ENCODE results near the gene THPO. TPM values are rescaled to one million over a fixed set of nuclear protein-coding genes. Genes with fewer than 3 reads are reported as not detected.

Gene THPO
- total RNA-seq, 1 donor from 2014 or later: not detected

DNA sequence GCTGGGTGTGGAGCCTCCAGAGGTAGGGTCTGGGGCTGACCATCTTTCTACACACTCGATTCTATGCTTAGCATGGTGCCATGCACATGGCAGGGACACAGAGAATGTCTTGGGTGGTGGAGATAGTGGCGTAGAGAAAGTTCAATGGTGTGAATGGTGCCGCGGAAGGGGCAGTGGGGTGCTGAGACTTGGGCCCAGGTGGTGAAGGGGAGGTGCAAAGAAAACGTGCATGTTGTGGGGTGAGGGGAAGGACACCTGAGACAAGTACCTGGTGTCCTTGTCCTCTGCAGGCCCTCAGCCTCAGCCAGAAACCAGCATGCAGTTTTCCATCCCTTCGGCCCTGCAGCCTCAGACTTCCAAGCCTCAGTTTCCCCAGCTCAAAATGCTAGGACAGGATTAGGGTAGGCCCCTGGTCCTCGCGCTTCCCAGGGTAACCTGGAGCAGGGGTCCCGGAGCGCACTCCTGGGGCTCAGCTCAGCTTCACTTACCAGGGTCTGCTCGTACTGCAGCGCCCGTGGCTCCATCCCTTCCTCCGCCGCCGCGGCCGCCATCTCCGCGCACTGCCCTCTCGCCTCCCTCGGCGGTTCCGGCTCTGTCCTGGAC, 17.0 kb downstream of the THPO start:
- Mint-ChIP-seq H3K27ac (peak overlapping the region; percentile 19), H3K4me1 (peaks cover 25% of the 10 kb centered on the region), H3K4me3 (peak overlapping the region; percentile 72), H3K9me3 (no peaks in the 10 kb centered on the region), H3K27me3 (no peaks in the 10 kb centered on the region), H3K36me3 (ENCODE audit: low read depth) (peaks cover 16% of the 10 kb centered on the region)
- intact Hi-C loops (cut with micrococcal nuclease): loop anchor here (5.0 kb wide), 4 partner anchors 351 to 724 kb away; partner anchors contain the start of genes KLHL24 and MAGEF1
- TF ChIP-seq, protein P1, sequence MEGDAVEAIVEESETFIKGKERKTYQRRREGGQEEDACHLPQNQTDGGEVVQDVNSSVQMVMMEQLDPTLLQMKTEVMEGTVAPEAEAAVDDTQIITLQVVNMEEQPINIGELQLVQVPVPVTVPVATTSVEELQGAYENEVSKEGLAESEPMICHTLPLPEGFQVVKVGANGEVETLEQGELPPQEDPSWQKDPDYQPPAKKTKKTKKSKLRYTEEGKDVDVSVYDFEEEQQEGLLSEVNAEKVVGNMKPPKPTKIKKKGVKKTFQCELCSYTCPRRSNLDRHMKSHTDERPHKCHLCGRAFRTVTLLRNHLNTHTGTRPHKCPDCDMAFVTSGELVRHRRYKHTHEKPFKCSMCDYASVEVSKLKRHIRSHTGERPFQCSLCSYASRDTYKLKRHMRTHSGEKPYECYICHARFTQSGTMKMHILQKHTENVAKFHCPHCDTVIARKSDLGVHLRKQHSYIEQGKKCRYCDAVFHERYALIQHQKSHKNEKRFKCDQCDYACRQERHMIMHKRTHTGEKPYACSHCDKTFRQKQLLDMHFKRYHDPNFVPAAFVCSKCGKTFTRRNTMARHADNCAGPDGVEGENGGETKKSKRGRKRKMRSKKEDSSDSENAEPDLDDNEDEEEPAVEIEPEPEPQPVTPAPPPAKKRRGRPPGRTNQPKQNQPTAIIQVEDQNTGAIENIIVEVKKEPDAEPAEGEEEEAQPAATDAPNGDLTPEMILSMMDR (IDR thresholded peaks at IDR 0.05): no peak
- DNase-seq (no peak), ATAC-seq (ENCODE audit: low read depth) (no peak)
- POLR2A ChIA-PET: interaction anchor here (0.7 to 0.8 kb wide), 2 partner anchors 23 to 46 kb away, joined by 3 read pairs; no protein-coding TSS in a partner anchor
- CTCF ChIA-PET: interaction anchor here (1.1 to 1.4 kb wide), 3 partner anchors 10 to 153 kb away, joined by 3 to 4 read pairs (median 3); partner anchors contain the start of gene EEF1AKMT4

DNA sequence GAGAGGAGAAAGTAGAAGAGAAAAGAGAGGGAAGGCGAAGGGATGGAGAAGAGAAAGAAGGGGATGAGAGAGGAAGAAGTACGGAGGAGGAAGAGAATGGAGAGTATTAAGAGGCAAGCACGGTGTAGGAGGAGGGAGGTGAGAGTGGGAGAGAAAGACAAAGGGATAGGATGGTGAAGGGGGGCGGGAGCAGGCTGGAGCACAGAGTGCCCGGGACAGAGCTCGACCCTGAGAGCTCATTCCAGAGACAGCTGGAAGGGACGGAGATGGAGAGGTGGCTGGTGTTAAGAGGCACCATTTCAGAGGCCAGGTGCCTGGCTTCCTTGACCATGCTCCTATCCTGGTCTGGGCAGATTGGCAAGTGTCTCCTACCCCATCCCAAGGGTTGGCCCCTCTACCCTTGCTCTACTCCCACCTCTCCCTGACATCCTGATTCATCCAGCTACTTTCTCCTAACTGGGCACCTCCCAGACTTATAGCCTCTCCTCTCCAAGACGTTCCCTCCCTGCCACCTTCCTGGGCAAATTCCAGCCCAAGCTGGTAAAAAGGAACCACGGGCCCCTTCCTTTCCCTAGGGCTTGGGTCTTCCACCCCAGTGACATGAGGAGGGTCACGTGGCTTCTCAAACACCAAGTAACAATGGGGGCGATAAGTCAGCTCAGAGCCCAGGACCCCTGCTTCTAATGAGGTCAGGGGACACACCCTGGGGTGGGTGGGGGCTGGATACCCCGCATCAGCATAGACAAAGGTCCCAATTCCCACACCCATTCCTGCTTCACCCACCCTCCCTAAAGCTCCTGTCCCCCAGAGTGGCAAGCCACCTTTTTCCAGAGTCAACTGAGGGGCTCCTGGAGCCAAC, 17.7 kb downstream of the THPO start:
- intact Hi-C loops (cut with micrococcal nuclease): loop anchor here (5.0 kb wide), 4 partner anchors 352 to 723 kb away; partner anchors contain the start of genes KLHL24 and MAGEF1
- Mint-ChIP-seq H3K4me1 (peaks cover 25% of the 10 kb centered on the region), H3K4me3 (peak overlapping the region; percentile 72), H3K27ac (no peak overlapping the region), H3K36me3 (ENCODE audit: low read depth) (peaks cover 14% of the 10 kb centered on the region), H3K27me3 (no peaks in the 10 kb centered on the region), H3K9me3 (no peaks in the 10 kb centered on the region)
- ChIA-PET POLR2A (interaction anchor here (0.5 to 0.8 kb wide), 3 partner anchors 22 to 452 kb away, joined by 3 to 4 read pairs (median 3); partner anchors contain the start of gene VPS8), CTCF (interaction anchor here (1.1 to 1.4 kb wide), 2 partner anchors 11 to 111 kb away, joined by 3 read pairs; partner anchors contain the start of gene EEF1AKMT4)
- DNase-seq (no peak), ATAC-seq (ENCODE audit: low read depth) (no peak)
- TF ChIP-seq, protein P1 (IDR thresholded peaks at IDR 0.05): no peak

DNA sequence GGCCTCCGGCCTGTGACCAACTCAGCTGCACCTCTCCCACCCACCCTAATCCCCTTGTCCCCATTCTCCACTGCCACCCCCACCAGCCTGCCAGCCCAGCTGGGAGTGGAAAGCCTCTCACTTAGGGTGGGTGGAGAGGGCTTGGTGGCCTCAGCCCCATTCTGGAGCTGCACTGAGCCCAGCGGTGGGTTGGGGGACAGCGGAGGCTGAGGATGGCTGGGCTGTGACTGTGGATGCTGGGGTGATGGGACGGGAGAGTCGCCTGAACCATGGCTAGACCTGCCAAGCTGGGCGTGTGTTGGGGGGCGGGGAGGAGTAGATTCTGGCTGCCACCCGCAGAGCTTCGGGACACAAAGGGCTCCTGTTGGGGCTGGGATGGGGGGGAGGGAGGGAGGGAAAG, 18.4 kb downstream of the THPO start:
- ATAC-seq (ENCODE audit: low read depth) (no peak), DNase-seq (no peak)
- intact Hi-C loops (cut with micrococcal nuclease): loop anchor here (5.0 kb wide), 4 partner anchors 353 to 722 kb away; partner anchors contain the start of genes KLHL24 and MAGEF1
- ChIA-PET POLR2A (no interaction called here), CTCF (interaction anchor here (1.1 kb wide), 1 partner anchor 110 kb away, joined by 3 read pairs; the partner anchor contains the start of gene EEF1AKMT4)
- H3K27me3 Mint-ChIP-seq: no peaks in the 10 kb centered on the region
- peaks cover 20% of the 10 kb centered on the region for H3K4me1 Mint-ChIP-seq
- H3K4me3 Mint-ChIP-seq: peak overlapping the region; percentile 72
- H3K9me3 Mint-ChIP-seq: no peaks in the 10 kb centered on the region
- H3K27ac Mint-ChIP-seq: no peak overlapping the region
- TF ChIP-seq, protein P1 (IDR thresholded peaks at IDR 0.05): no peak
- H3K36me3 Mint-ChIP-seq (ENCODE audit: low read depth): peaks cover 10% of the 10 kb centered on the region

DNA sequence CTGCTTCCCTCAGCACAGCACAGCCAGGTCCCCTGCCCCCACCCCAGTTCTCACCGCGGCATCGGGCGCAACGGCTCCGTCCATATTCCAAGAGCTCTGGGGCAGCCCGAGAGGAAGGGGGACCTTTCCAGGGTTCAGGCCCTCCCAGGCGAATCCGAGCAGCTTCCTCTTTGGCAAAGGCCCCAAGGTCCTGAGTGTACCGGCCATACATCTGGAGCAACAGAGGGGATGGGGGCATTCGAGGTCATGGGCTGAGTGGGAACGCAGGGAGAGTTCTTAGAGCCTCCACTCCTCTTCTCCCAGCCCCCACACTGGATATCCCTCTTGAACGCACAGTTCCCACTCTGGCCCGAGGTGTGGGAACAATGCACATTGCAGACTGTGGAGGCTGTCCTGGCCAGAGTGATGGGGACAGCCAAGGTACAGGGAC, 19.1 kb downstream of the THPO start:
- TF ChIP-seq, protein P1 (IDR thresholded peaks at IDR 0.05): no peak
- ChIA-PET CTCF (no interaction called here), POLR2A (no interaction called here)
- intact Hi-C loops (cut with micrococcal nuclease): no loop called here
- no peak for DNase-seq
- H3K36me3 Mint-ChIP-seq (ENCODE audit: low read depth): peaks cover 10% of the 10 kb centered on the region
- no peaks in the 10 kb centered on the region for H3K9me3 Mint-ChIP-seq
- H3K27ac Mint-ChIP-seq: no peak overlapping the region
- no peaks in the 10 kb centered on the region for H3K27me3 Mint-ChIP-seq
- no peak for ATAC-seq (ENCODE audit: low read depth)
- H3K4me1 Mint-ChIP-seq: peaks cover 16% of the 10 kb centered on the region
- no peak overlapping the region for H3K4me3 Mint-ChIP-seq
